ENCODE data around the gene ANKRD13C.
A peak's percentile ranks its signal among the peaks of the same experiment; 100 is the strongest.
"Not testable (repeated sequence)": the region's sequence is repeated elsewhere in the genome, so short reads cannot be mapped to it uniquely, and the experiment has no call there.

Gene ANKRD13C

GRCh38 chr1:70354332-70355110 lies at the start of gene ANKRD13C:
ANKRD13C (minus strand) TSS chr1:70354722; CDS start chr1:70354408, 314 bp downstream.
- intact Hi-C loops (cut with DNase I): loop anchor here (10.0 kb wide), 2 partner anchors 60 to 150 kb away; partner anchors contain the start of genes CTH and LRRC40
- peak; percentile 83 to 98 (median 94) for DNase-seq

- intact Hi-C loops (cut with DNase I): loop anchor here (10.0 kb wide), 1 partner anchor 179 kb away; the partner anchor contains the start of gene SRSF11
- DNase-seq: no peak
Observed at GRCh38 chr1:70403759-70404158, 49.2 kb upstream of the ANKRD13C start.

GRCh38 chr1:70401974-70402373 lies 47.5 kb upstream of the ANKRD13C start:
- intact Hi-C loops (cut with DNase I): loop anchor here (10.0 kb wide), 1 partner anchor 177 kb away; the partner anchor contains the start of gene SRSF11
- DNase-seq: no peak

GRCh38 chr1:70400335-70400734 lies 45.8 kb upstream of the ANKRD13C start:
- intact Hi-C loops (cut with DNase I): loop anchor here (10.0 kb wide), 1 partner anchor 176 kb away; the partner anchor contains the start of gene SRSF11
- no peak for DNase-seq

- intact Hi-C loops (cut with DNase I): no loop called here
- no peak for DNase-seq
Observed at GRCh38 chr1:70397013-70397412, 42.5 kb upstream of the ANKRD13C start.

GRCh38 chr1:70396607-70397006 lies 42.1 kb upstream of the ANKRD13C start:
- intact Hi-C loops (cut with DNase I): no loop called here

GRCh38 chr1:70392626-70393025 lies 38.1 kb upstream of the ANKRD13C start:
- intact Hi-C loops (cut with DNase I): no loop called here
- DNase-seq: no peak

More at GRCh38 chr1:70396607-70397006, 42.1 kb upstream of the ANKRD13C start:
- no peak for DNase-seq

- DNase-seq: no peak
- intact Hi-C loops (cut with DNase I): no loop called here
Observed at GRCh38 chr1:70387507-70387906, 33.0 kb upstream of the ANKRD13C start.

GRCh38 chr1:70386121-70386520 lies 31.6 kb upstream of the ANKRD13C start:
- DNase-seq: no peak
- intact Hi-C loops (cut with DNase I): no loop called here

GRCh38 chr1:70385477-70385876 lies 31.0 kb upstream of the ANKRD13C start:
- no peak for DNase-seq
- intact Hi-C loops (cut with DNase I): no loop called here

- no peak for DNase-seq
- intact Hi-C loops (cut with DNase I): no loop called here
Observed at GRCh38 chr1:70384542-70384941, 30.0 kb upstream of the ANKRD13C start.

- intact Hi-C loops (cut with DNase I): no loop called here
- DNase-seq: no peak
Observed at GRCh38 chr1:70383483-70383882, 29.0 kb upstream of the ANKRD13C start.

GRCh38 chr1:70382682-70383081 lies 28.2 kb upstream of the ANKRD13C start:
- no peak for DNase-seq
- intact Hi-C loops (cut with DNase I): no loop called here

GRCh38 chr1:70376196-70376595 lies 21.7 kb upstream of the ANKRD13C start:
- intact Hi-C loops (cut with DNase I): no loop called here
- no peak for DNase-seq

- intact Hi-C loops (cut with DNase I): not testable (repeated sequence)
Observed at GRCh38 chr1:70373580-70373979, 19.1 kb upstream of the ANKRD13C start.

GRCh38 chr1:70372426-70372825 lies 17.9 kb upstream of the ANKRD13C start:
- intact Hi-C loops (cut with DNase I): no loop called here
- no peak for DNase-seq

More at GRCh38 chr1:70373580-70373979, 19.1 kb upstream of the ANKRD13C start:
- not testable (repeated sequence) for DNase-seq

- intact Hi-C loops (cut with DNase I): not testable (repeated sequence)
Observed at GRCh38 chr1:70371586-70371985, 17.1 kb upstream of the ANKRD13C start.

GRCh38 chr1:70367397-70367796 lies 12.9 kb upstream of the ANKRD13C start:
- DNase-seq; intact Hi-C loops (cut with DNase I): not testable (repeated sequence)

More at GRCh38 chr1:70371586-70371985, 17.1 kb upstream of the ANKRD13C start:
- not testable (repeated sequence) for DNase-seq

- intact Hi-C loops (cut with DNase I); DNase-seq: not testable (repeated sequence)
Observed at GRCh38 chr1:70366997-70367396, 12.5 kb upstream of the ANKRD13C start.

- intact Hi-C loops (cut with DNase I); DNase-seq: not testable (repeated sequence)
Observed at GRCh38 chr1:70366425-70366952, 12.0 kb upstream of the ANKRD13C start.
